Measurements from ENCODE around the gene GSTM1. TPM values are rescaled to one million over a fixed set of nuclear protein-coding genes. Genes with fewer than 3 reads are reported as not detected.

GSTM1 gene
- not detected for total RNA-seq
- polyA plus RNA-seq: 10 to 100 TPM in 1 of 2 donors, under 1 TPM in 1; 0.10 to 36.9 TPM
- long read RNA-seq, donor 1, transcript GSTM1-202 (7 exons, 1,028 nt): minor isoform, 6 of 47 reads
- long read RNA-seq, donor 1, transcript GSTM1-201 (8 exons, 1,161 nt): major isoform, 33 of 47 reads
- long read RNA-seq, donor 1, partial matches to known transcripts: 7 of 47 reads
- long read RNA-seq, donor 1, other reads (novel, unspliced or antisense): 0 of 47 reads
- long read RNA-seq, donor 2: 0 reads
- long read RNA-seq, donor 3, transcript GSTM1-201 (8 exons, 1,161 nt): major isoform, 14 of 17 reads
- long read RNA-seq, donor 3, partial matches to known transcripts: 0 of 17 reads
- long read RNA-seq, donor 3, other reads (novel, unspliced or antisense): 0 of 17 reads
- long read RNA-seq, donor 4, transcript GSTM1-201 (8 exons, 1,161 nt): major isoform, 11 of 11 reads
- long read RNA-seq, donor 4, partial matches to known transcripts: 0 of 11 reads
- long read RNA-seq, donor 4, other reads (novel, unspliced or antisense): 0 of 11 reads
- long read RNA-seq, donor 5, transcript GSTM1-201 (8 exons, 1,161 nt): major isoform, 44 of 243 reads
- long read RNA-seq, donor 5, transcript GSTM1-202 (7 exons, 1,028 nt): minor isoform, 7 of 243 reads
- long read RNA-seq, donor 5, partial matches to known transcripts: 98 of 243 reads
- long read RNA-seq, donor 5, other reads (novel, unspliced or antisense): 90 of 243 reads

GRCh38 chr1:109687641-109688499 is at the start of gene GSTM1:
TSS of gene GSTM1 (plus strand) at chr1:109687817. CDS start at chr1:109687874, 57 bp downstream.
- TF ChIP-seq CTCF (IDR thresholded peaks at IDR 0.05; ENCODE audit: control extremely low read depth, extremely low read depth): peak; percentile 55
- Histone ChIP-seq H3K4me1 (ENCODE audit: control insufficient read depth in 5 of 5, insufficient read depth in 5 of 5, low read length in 5 of 5) (peaks cover 0 to 2% (median 0%) of the 10 kb centered on the region in 5 donors), H3K27me3 (ENCODE audit: control insufficient read depth in 3 of 3, insufficient read depth in 3 of 3, low read length in 2 of 3) (no peaks in the 10 kb centered on the region), H3K4me3 (peak within 1 kb of the TSS; percentile 71), H3K9ac (ENCODE audit: insufficient read depth in 1 of 2, low read length in 2 of 2) (no peak within 1 kb of the TSS), H3K36me3 (ENCODE audit: control insufficient read depth in 4 of 4, insufficient read depth in 4 of 4, low read length in 4 of 4) (peaks cover 0 to 19% (median 0%) of the 10 kb centered on the region in 4 donors), H3K9me3 (ENCODE audit: control insufficient read depth in 4 of 4, insufficient read depth in 3 of 4, low read length in 3 of 4) (no peaks in the 10 kb centered on the region), H3K27ac (ENCODE audit: low read depth in 1 of 2, low read length in 1 of 2) (peak within 1 kb of the TSS in 1 of 2 donors; percentile 93)
- DNase-seq: peak in 1 of 3 donors; percentile 93
- ATAC-seq (ENCODE audit: insufficient read depth, low FRiP score): no peak
- 1% methylated on average over 46 of the region's 46 CpGs; no CpG with 5 or more reads in 1 of the 2 donors for WGBS, 2 donors

GRCh38 chr1:109639063-109639840 is 48.4 kb upstream of the GSTM1 start:
- no peak for DNase-seq

More at GRCh38 chr1:109639063-109639840, 48.4 kb upstream of the GSTM1 start:
- WGBS, 2 donors: 84 to 87% methylated on average over 9 of the region's 9 CpGs
- no peak for ATAC-seq (ENCODE audit: insufficient read depth, low FRiP score)
- Histone ChIP-seq H3K27ac (ENCODE audit: low read depth in 1 of 2, low read length in 1 of 2) (no peak overlapping the region), H3K9me3 (ENCODE audit: control insufficient read depth in 4 of 4, insufficient read depth in 3 of 4, low read length in 3 of 4) (no peaks in the 10 kb centered on the region), H3K4me1 (ENCODE audit: control insufficient read depth in 5 of 5, insufficient read depth in 5 of 5, low read length in 5 of 5) (peaks cover 0 to 6% (median 0%) of the 10 kb centered on the region in 5 donors), H3K9ac (ENCODE audit: insufficient read depth in 1 of 2, low read length in 2 of 2) (no peak overlapping the region), H3K27me3 (ENCODE audit: control insufficient read depth in 3 of 3, insufficient read depth in 3 of 3, low read length in 2 of 3) (no peaks in the 10 kb centered on the region), H3K4me3 (no peak overlapping the region), H3K36me3 (ENCODE audit: control insufficient read depth in 4 of 4, insufficient read depth in 4 of 4, low read length in 4 of 4) (no peaks in the 10 kb centered on the region)
- no peak for TF ChIP-seq CTCF (IDR thresholded peaks at IDR 0.05; ENCODE audit: control extremely low read depth, extremely low read depth)

Data from lung (tissue), 16 donors.